CD4-positive, CD25-positive, alpha-beta regulatory T cell (primary cell): ENCODE measurements around the gene PLA2G4F. TPM values are rescaled to one million over a fixed set of nuclear protein-coding genes. Genes with fewer than 3 reads are reported as not detected.
"Not testable (repeated sequence)": the region's sequence is repeated elsewhere in the genome, so short reads cannot be mapped to it uniquely, and the experiment has no call there.

Experiments
- ATAC-seq, 2 donors: fragments of 150-1000 bp; cut with Tn5 transposase; one replicate each; pipeline ENCODE4 v1.10.0; 2021; ENCODE audit warnings: low read depth in 2 of 2, moderate number of reproducible peaks in 2 of 2, moderate library complexity in 1 of 2
- DNase-seq, 3 donors: peaks; one replicate each; pipeline versions ENCODE4 v3.0.0 to v3.0.0-alpha.2; 2012 to 2022; ENCODE audit warnings: mixed read lengths in 1 of 3
- H3K27ac ChIP-seq: one replicate; pipeline ENCODE4 v1.7.0; 2013; ENCODE audit warnings: mild to moderate bottlenecking, low read length; ENCODE audit not compliant: insufficient read depth, poor library complexity, severe bottlenecking
- H3K27me3 ChIP-seq: one replicate; pipeline ENCODE4 v1.7.0; 2013; ENCODE audit warnings: low read length; ENCODE audit not compliant: control insufficient read depth, insufficient read depth
- H3K36me3 ChIP-seq: one replicate; pipeline ENCODE4 v1.7.0; 2013; ENCODE audit warnings: mild to moderate bottlenecking, low read length, moderate library complexity; ENCODE audit not compliant: control insufficient read depth, insufficient read depth
- H3K4me1 ChIP-seq: 2 replicates; pipeline ENCODE4 v1.7.0; 2013; ENCODE audit warnings: mild to moderate bottlenecking, low read length; ENCODE audit not compliant: insufficient read depth, control insufficient read depth, poor library complexity, severe bottlenecking
- H3K4me3 ChIP-seq: one replicate; pipeline ENCODE4 v1.7.0; 2013; ENCODE audit warnings: low read depth, mild to moderate bottlenecking, low read length, moderate library complexity
- H3K9me3 ChIP-seq, 2 experiments: 1 replicate in 1 of 2; 2 replicates in 1 of 2; pipeline ENCODE4 v1.7.0; 2013; ENCODE audit warnings: low read length in 2 of 2, mild to moderate bottlenecking in 1 of 2, moderate library complexity in 1 of 2; ENCODE audit not compliant: control insufficient read depth in 2 of 2
- H3K27ac Mint-ChIP-seq, 3 donors: one replicate each; pipeline ENCODE4 v1.8.0; 2020 to 2022; ENCODE audit warnings: mild to moderate bottlenecking in 3 of 3, mixed read lengths in 3 of 3, moderate library complexity in 2 of 3
- H3K27me3 Mint-ChIP-seq: one replicate; pipeline ENCODE4 v1.8.0; 2022; ENCODE audit warnings: mild to moderate bottlenecking, mixed read lengths
- H3K36me3 Mint-ChIP-seq: one replicate; pipeline ENCODE4 v1.8.0; 2020; ENCODE audit warnings: mixed read lengths
- H3K4me1 Mint-ChIP-seq, 4 donors: one replicate each; pipeline ENCODE4 v1.8.0; 2020 to 2022; ENCODE audit warnings: mixed read lengths in 4 of 4, mild to moderate bottlenecking in 1 of 4
- H3K4me3 Mint-ChIP-seq, 4 donors: one replicate each; pipeline ENCODE4 v1.8.0; 2020 to 2022; ENCODE audit warnings: mild to moderate bottlenecking in 4 of 4, mixed read lengths in 4 of 4, moderate library complexity in 3 of 4
- H3K9me3 Mint-ChIP-seq, 7 donors: one replicate each; pipeline ENCODE4 v1.8.0; 2020 to 2022; ENCODE audit warnings: mixed read lengths in 7 of 7, mild to moderate bottlenecking in 3 of 7, moderate library complexity in 2 of 7
- polyA plus RNA-seq, 4 donors: library from polyadenylated mRNA; unstranded; fragments of 300-500 nt; fragmentation: Illumina TruSeq; gene quantifications; one replicate each; pipeline ENCODE4 v1.2.3, GENCODE V29; 2021
- total RNA-seq: library from RNA; stranded (reverse); gene quantifications from one replicate; pipeline ENCODE4 v1.2.3, GENCODE V29; 2022

Gene PLA2G4F
- total and polyA plus RNA-seq, 5 donors from 2014 or later, result not detected

DNA sequence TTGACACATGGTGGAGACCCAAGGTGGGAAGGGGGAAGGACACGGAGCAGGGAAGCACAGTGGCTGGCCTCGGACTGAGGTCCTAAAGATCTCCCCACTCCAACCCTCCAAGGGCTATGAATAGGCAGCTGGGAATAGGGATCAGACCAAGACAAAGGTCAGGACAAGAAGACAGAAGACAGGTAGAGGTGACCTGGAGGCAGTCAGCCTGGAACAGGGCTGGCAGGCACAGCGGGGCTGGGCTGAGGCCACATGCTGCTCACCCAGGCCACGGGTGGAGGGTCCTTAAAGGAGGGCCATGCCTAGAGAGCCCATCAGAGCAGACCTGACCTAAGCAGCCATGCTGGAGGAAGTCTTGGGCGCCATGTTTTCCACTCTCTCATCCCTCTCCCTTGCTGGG lies 59.4 kb downstream of the PLA2G4F start:
- no peaks in the 10 kb centered on the region for H3K9me3 ChIP-seq
- ATAC-seq, result no peak
- Mint-ChIP-seq H3K27me3 (peaks cover 12% of the 10 kb centered on the region), H3K27ac (no peak overlapping the region), H3K36me3 (no peaks in the 10 kb centered on the region), H3K4me3 (no peak overlapping the region), H3K4me1 (no peaks in the 10 kb centered on the region), H3K9me3 (no peaks in the 10 kb centered on the region)
- no peak overlapping the region for H3K27ac ChIP-seq
- H3K4me3 ChIP-seq, result no peak overlapping the region
- DNase-seq, result no peak
- H3K27me3 ChIP-seq, result no peaks in the 10 kb centered on the region
- no peaks in the 10 kb centered on the region for H3K36me3 ChIP-seq
- no peaks in the 10 kb centered on the region for H3K4me1 ChIP-seq

DNA sequence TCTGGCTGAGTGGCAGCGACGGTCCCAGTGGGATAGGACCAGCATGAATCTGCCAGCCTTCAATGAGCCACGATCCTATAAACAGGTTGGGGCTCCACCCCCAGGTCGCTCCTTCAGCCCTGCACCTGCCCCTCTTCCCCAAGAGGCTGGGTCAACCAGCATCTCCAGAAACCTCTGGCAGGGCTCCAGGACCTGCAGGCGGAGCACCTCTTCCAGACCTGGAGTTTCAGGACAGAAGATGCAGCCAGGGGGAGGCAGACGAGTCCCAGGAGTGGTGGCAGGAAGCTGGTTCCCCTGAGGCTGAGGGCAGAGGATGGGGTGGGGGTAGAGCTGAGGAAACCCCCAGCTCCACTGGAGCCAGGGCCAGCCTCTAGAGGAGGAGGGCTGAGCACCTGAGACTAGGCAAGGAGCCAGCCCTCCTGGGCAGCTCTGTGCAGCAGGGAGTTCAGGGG lies 61.9 kb downstream of the PLA2G4F start, which contains the start of gene PLA2G4D:
PLA2G4D (minus strand) TSS at position 51 of the 452 bp plus-strand sequence. CDS start 103 bp downstream, outside the sequence.
- ATAC-seq (no peak), DNase-seq (no peak)
- H3K4me3 ChIP-seq, result no peak within 1 kb of the TSS
- H3K27ac ChIP-seq, result no peak within 1 kb of the TSS
- H3K4me1 ChIP-seq, result no peaks in the 10 kb centered on the region
- H3K27me3 Mint-ChIP-seq, result peaks cover 9% of the 10 kb centered on the region
- H3K9me3 ChIP-seq, result no peaks in the 10 kb centered on the region
- no peaks in the 10 kb centered on the region for H3K4me1 Mint-ChIP-seq
- H3K36me3 ChIP-seq, result no peaks in the 10 kb centered on the region
- H3K4me3 Mint-ChIP-seq, result no peak within 1 kb of the TSS
- no peaks in the 10 kb centered on the region for H3K27me3 ChIP-seq
- no peaks in the 10 kb centered on the region for H3K9me3 Mint-ChIP-seq
- no peaks in the 10 kb centered on the region for H3K36me3 Mint-ChIP-seq
- H3K27ac Mint-ChIP-seq, result no peak within 1 kb of the TSS

DNA sequence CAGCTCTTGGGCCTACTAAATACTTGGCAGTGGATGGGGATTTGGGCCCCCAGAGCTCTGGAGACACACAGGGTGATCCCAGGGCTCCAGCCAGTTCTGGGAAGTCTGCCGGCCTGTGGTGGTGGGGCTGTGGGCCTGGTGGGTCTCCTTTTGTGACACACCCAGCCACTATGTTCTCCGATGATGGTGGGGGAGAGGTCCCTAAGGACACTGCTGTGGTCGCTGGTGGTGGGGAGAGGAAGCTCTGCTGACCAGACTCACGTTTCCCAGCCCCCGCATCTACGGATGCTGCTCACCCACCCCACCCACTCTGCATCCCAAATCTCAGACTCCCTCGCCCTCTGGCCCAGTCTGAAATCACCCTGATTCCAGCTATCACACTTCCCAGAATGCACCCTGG lies 62.5 kb downstream of the PLA2G4F start:
- H3K27me3 ChIP-seq, result no peaks in the 10 kb centered on the region
- Mint-ChIP-seq H3K4me1 (no peaks in the 10 kb centered on the region), H3K27me3 (peaks cover 8% of the 10 kb centered on the region), H3K36me3 (no peaks in the 10 kb centered on the region), H3K9me3 (no peaks in the 10 kb centered on the region), H3K4me3 (no peak overlapping the region), H3K27ac (no peak overlapping the region)
- H3K9me3 ChIP-seq, result no peaks in the 10 kb centered on the region
- DNase-seq (no peak), ATAC-seq (no peak)
- no peaks in the 10 kb centered on the region for H3K4me1 ChIP-seq
- no peaks in the 10 kb centered on the region for H3K36me3 ChIP-seq
- H3K27ac ChIP-seq, result no peak overlapping the region
- no peak overlapping the region for H3K4me3 ChIP-seq

DNA sequence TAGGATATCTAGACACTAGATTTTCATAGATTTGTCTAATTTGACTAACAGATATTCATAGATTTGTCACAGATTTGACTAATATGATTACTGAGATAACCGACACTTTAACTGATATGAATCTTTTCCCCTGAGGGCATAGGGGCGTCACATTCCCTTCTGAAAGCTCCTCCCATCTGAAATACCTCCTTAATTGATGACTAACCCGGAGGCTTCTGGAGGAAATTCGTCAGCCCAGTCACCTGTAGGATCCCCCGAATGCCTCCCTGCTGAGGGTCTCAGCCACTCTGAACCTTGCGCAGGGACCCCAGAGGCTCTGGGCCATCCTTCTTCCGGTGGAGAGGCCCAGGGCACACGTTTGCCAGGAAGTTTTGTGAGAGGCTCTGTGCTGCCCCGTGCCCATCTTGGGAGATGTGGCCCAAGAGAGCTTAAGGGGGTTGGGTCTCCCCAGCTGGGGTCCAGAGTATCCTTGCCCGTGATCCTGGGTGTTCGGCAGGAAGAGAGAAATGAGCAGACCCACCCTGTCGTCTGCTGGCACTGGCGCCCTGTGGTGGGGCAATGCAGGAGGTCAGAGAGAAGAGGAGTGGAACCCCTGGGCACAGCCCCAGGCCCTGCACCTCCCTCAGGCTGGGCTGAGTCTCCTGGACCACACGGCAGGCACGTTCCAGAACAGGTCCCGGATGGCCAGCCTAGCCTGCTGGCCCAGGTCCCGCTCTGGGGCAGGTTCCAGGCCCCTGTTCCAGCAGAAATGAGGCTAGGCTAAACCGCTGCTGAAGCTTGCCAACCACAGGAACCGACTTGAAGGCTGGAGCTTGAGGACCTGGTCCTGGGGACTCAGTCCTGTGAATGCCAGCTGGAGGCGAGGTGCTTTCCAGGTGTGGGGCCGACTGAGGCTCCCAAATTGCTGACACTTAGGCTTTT lies 63.8 kb downstream of the PLA2G4F start:
- no peak overlapping the region for H3K4me3 Mint-ChIP-seq
- H3K27ac Mint-ChIP-seq, result no peak overlapping the region
- no peaks in the 10 kb centered on the region for H3K4me1 ChIP-seq
- H3K9me3 Mint-ChIP-seq, result no peaks in the 10 kb centered on the region
- no peak overlapping the region for H3K27ac ChIP-seq
- DNase-seq (peak in 1 of 3 donors; percentile 13), ATAC-seq (no peak)
- no peaks in the 10 kb centered on the region for H3K9me3 ChIP-seq
- H3K4me3 ChIP-seq, result no peak overlapping the region
- peaks cover 7% of the 10 kb centered on the region for H3K27me3 Mint-ChIP-seq
- no peaks in the 10 kb centered on the region for H3K36me3 ChIP-seq
- H3K27me3 ChIP-seq, result no peaks in the 10 kb centered on the region
- no peaks in the 10 kb centered on the region for H3K36me3 Mint-ChIP-seq
- no peaks in the 10 kb centered on the region for H3K4me1 Mint-ChIP-seq

DNA sequence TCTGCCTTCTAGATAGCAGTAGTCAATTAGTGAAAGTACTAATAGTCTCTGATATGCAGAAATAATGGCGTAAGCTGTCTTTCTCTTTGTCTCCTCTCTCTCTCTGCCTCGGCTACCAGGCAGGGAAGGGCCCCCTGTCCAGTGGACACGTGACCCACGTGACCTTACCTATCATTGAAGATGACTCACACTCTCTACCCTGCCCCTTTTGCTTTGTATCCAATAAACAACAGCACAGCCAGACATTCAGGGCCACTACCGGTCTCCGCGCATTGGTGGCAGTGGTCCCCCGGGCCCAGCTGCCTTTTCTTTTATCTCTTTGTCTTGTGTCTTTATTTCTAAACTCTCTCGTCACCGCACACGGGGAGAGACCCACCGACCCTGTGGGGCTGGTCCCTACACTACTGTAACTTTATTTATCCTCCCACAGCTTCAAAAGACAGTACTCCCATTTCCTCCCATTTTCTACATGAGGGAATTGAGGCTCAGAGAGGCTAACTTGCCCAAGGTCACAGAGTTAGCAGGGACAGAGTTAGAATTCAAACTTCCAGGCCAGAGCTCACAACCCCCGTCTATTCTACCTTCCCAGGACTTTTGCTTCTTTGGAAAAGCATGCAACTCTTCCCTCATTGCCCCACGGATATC lies 64.6 kb downstream of the PLA2G4F start:
- not testable (repeated sequence) for H3K36me3 ChIP-seq, H3K4me1 ChIP-seq, H3K36me3 Mint-ChIP-seq, H3K27me3 Mint-ChIP-seq, H3K27ac Mint-ChIP-seq, H3K27me3 ChIP-seq, H3K4me1 Mint-ChIP-seq, H3K9me3 Mint-ChIP-seq, H3K4me3 Mint-ChIP-seq, H3K4me3 ChIP-seq, ATAC-seq, H3K27ac ChIP-seq, DNase-seq, H3K9me3 ChIP-seq

DNA sequence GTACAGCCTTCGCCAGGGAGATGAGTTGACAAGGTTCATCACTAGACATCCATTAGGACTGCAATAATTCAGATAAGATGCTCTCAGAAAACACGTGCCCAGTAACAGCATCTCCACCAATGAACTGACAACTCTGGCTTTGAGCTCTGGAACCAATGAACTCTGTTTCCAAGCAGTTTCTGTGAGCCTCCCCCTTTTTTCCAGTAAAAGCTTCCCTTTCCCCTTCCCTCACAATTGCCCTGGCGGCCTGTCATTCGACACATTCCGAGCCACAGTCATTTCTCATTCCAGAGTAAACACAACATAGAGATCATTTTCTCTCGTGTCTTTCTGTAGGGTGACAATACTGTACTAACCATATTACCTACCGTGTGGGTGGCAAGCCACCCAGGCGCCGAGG lies 65.7 kb downstream of the PLA2G4F start:
- no peak for ATAC-seq
- no peaks in the 10 kb centered on the region for H3K9me3 Mint-ChIP-seq
- no peaks in the 10 kb centered on the region for H3K36me3 ChIP-seq

DNA sequence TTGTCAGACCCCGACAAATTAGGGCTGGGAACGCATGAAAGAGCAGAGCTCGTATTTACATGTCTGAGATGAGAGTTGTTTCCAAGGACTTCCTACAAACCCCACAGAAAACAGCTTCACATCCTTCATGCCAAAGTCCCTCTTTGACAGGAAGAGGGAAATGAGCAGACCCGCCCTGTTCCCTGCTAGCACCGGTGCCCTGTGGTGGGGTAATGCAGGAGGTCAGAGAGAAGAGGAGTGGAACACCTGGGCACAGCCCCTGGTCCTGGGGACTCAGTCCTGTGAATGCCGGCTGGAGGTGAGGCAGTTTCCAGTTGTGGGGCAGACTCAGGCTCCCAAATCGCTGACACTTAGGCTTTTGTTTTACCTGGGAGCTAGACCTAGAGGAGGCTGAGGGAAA lies 66.1 kb downstream of the PLA2G4F start:
- no peak overlapping the region for H3K4me3 Mint-ChIP-seq
- H3K27me3 ChIP-seq, result no peaks in the 10 kb centered on the region
- H3K27ac Mint-ChIP-seq, result no peak overlapping the region
- no peaks in the 10 kb centered on the region for H3K36me3 ChIP-seq
- H3K9me3 Mint-ChIP-seq, result no peaks in the 10 kb centered on the region
- H3K27me3 Mint-ChIP-seq, result peaks cover 7% of the 10 kb centered on the region
- DNase-seq (no peak), ATAC-seq (no peak)
- no peak overlapping the region for H3K4me3 ChIP-seq
- H3K36me3 Mint-ChIP-seq, result no peaks in the 10 kb centered on the region
- no peaks in the 10 kb centered on the region for H3K4me1 ChIP-seq
- no peak overlapping the region for H3K27ac ChIP-seq
- no peaks in the 10 kb centered on the region for H3K4me1 Mint-ChIP-seq
- H3K9me3 ChIP-seq, result no peaks in the 10 kb centered on the region

More for the DNA sequence above, 65.7 kb downstream of the PLA2G4F start:
- H3K4me3 Mint-ChIP-seq, result no peak overlapping the region
- peaks cover 7% of the 10 kb centered on the region for H3K27me3 Mint-ChIP-seq
- Histone ChIP-seq H3K4me3 (no peak overlapping the region), H3K4me1 (no peaks in the 10 kb centered on the region), H3K27ac (no peak overlapping the region), H3K9me3 (no peaks in the 10 kb centered on the region), H3K27me3 (no peaks in the 10 kb centered on the region)
- H3K27ac Mint-ChIP-seq, result no peak overlapping the region
- no peak for DNase-seq
- H3K36me3 Mint-ChIP-seq, result no peaks in the 10 kb centered on the region
- no peaks in the 10 kb centered on the region for H3K4me1 Mint-ChIP-seq
